ENCODE results near the gene TMEM170A.
"Not testable (repeated sequence)": the region's sequence is repeated elsewhere in the genome, so short reads cannot be mapped to it uniquely, and the experiment has no call there.

TMEM170A gene

GRCh38 chr16:75479421-75479990 is 15.0 kb upstream of the TMEM170A start:
- no peak for DNase-seq

- no peak for DNase-seq
Observed at GRCh38 chr16:75478480-75479345, 14.2 kb upstream of the TMEM170A start.

GRCh38 chr16:75477680-75478473 is 13.4 kb upstream of the TMEM170A start:
- no peak for DNase-seq

- DNase-seq: no peak
Observed at GRCh38 chr16:75476817-75477216, 12.3 kb upstream of the TMEM170A start.

GRCh38 chr16:75475420-75475847 is 10.9 kb upstream of the TMEM170A start:
- DNase-seq: no peak

GRCh38 chr16:75472908-75473877 is 8.7 kb upstream of the TMEM170A start:
- DNase-seq: no peak

GRCh38 chr16:75471723-75472633 is 7.5 kb upstream of the TMEM170A start:
- no peak for DNase-seq

GRCh38 chr16:75466760-75467159 is 2.3 kb upstream of the TMEM170A start:
- DNase-seq: no peak

- DNase-seq: not testable (repeated sequence)
Observed at GRCh38 chr16:75463389-75464121, 934 bp downstream of the TMEM170A start.

GRCh38 chr16:75462806-75463205 is 1.7 kb downstream of the TMEM170A start:
- no peak for DNase-seq

- no peak for DNase-seq
Observed at GRCh38 chr16:75461575-75461974, 2.9 kb downstream of the TMEM170A start.

- no peak for DNase-seq
Observed at GRCh38 chr16:75460446-75460845, 4.0 kb downstream of the TMEM170A start.

GRCh38 chr16:75459691-75460090 is 4.8 kb downstream of the TMEM170A start:
- no peak for DNase-seq

- no peak for DNase-seq
Observed at GRCh38 chr16:75458439-75458838, 6.0 kb downstream of the TMEM170A start.

GRCh38 chr16:75458029-75458428 is 6.5 kb downstream of the TMEM170A start:
- no peak for DNase-seq

- DNase-seq: no peak
Observed at GRCh38 chr16:75457485-75458021, 6.9 kb downstream of the TMEM170A start.

- DNase-seq: no peak
Observed at GRCh38 chr16:75456971-75457370, 7.5 kb downstream of the TMEM170A start.

- not testable (repeated sequence) for DNase-seq
Observed at GRCh38 chr16:75456486-75456885, 8.0 kb downstream of the TMEM170A start.

GRCh38 chr16:75455677-75456076 is 8.8 kb downstream of the TMEM170A start:
- no peak for DNase-seq
